WTC11 (cell line): ENCODE data around the gene MLYCD.

Source experiments
- CTCF ChIP-seq: fragments of 200-600 bp; IDR thresholded peaks from 2 replicates; pipeline ENCODE4 v1.8.0; 2022; ENCODE audit warnings: antibody characterized with exemption
- NR3C1 ChIP-seq: sonication (generic); formaldehyde crosslinking; conservative IDR thresholded peaks from 2 replicates; pipeline ENCODE4 v1.8.1; 2023; ENCODE audit warnings: low read depth, mild to moderate bottlenecking, missing genetic modification reagents
- SMAD4 ChIP-seq: sonication (generic); formaldehyde crosslinking; IDR thresholded peaks from 2 replicates; pipeline ENCODE4 v1.8.0; 2022; ENCODE audit warnings: mild to moderate bottlenecking, missing genetic modification reagents
- USF1 ChIP-seq: sonication (generic); formaldehyde crosslinking; IDR thresholded peaks from 2 replicates; pipeline ENCODE4 v1.8.0; 2022; ENCODE audit warnings: mild to moderate bottlenecking, missing genetic modification reagents
- ZNF317 ChIP-seq: sonication (generic); formaldehyde crosslinking; IDR thresholded peaks from 2 replicates; pipeline ENCODE4 v1.8.1; 2023; ENCODE audit warnings: low read depth, mild to moderate bottlenecking, moderate library complexity, missing genetic modification reagents, borderline replicate concordance
- ZNF416 ChIP-seq: fragments of 250-450 bp; sonication (Bioruptor Pico); IDR thresholded peaks from 2 replicates; pipeline ENCODE4 v1.9.0; 2021; ENCODE audit warnings: mild to moderate bottlenecking, inconsistent platforms

GRCh38 chr16:83900571-83900970 is 1.7 kb downstream of the MLYCD start:
- TF ChIP-seq USF1: no peak
- TF ChIP-seq NR3C1 (CRISPR knock-in tag): no peak
- no peak for TF ChIP-seq ZNF416 (CRISPR knock-in tag)
- TF ChIP-seq CTCF: no peak
- no peak for TF ChIP-seq ZNF317
- TF ChIP-seq SMAD4 (CRISPR knock-in tag): no peak
